ENCODE measurements around the gene LPAR5.
A peak's percentile ranks its signal among the peaks of the same experiment; 100 is the strongest.

LPAR5 gene

DNA sequence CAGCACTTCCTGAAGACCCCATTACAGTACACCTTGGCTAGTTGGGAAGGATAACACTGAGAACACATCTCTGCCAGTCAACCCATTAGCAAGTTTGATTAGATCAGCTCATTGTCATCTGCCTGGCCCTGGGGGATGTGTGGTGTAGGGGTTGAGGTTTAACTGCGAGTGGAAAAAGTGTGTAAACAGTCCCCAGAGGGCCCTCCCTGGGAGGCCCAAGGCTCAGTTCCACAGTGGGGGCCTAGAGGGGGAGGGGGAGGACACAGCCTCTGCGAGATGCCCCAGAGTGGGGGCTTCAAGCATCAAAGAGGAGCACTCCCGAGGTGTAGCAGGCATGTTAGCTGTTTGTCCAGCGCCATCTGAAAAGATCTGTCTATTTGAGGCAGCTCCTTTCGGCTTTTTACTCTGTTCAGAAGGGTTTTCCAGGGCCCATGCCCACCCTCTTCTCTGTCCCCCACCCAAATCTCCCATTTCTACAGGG lies 344 bp downstream of the LPAR5 start:
- no peak for DNase-seq

DNA sequence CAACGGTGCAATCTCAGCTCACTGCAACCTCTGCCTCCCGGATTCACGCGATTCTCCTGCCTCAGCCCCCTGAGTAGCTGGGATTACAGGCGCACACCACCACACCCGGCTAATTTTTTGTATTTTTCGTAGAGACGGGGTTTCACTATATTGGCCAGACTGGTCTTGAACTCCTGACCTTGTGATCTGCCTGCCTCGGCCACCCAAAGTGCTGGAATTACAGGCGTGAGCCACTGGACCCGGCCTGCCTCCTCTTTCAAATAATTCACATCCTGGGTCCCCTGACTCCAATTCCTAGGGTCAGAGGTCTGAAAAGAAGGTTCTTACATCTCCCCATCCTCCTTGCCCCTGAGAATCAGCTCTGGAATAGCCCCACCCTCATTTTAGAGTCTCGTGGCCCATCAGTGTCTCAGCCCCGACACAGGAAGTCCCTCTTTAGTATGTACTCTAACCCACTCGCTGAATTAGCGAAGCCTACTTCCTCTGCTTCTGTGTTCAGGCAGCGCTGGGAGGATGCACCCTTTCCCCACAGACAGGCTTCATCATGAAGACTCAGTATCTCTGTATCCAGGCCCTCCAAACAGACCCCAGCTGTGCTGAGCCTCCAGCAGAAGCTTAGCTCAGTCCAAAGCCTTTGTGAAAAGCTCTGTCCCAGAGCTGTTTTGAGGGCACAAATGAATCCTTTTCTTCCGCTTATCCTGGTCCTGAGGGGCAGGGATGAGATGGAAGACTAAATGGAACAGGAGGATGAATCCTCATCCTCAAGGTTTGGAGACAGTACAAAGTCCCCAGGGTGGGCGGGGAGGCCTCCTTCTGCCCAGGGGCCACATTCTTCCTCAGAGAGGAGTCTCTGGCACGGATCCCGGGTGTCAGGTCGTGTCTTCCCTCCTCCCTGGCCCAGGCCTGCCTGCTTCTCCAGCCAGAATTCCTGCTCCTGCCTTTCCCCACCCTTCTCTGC lies 3.5 kb downstream of the LPAR5 start:
- peak; percentile 60 for DNase-seq

DNA sequence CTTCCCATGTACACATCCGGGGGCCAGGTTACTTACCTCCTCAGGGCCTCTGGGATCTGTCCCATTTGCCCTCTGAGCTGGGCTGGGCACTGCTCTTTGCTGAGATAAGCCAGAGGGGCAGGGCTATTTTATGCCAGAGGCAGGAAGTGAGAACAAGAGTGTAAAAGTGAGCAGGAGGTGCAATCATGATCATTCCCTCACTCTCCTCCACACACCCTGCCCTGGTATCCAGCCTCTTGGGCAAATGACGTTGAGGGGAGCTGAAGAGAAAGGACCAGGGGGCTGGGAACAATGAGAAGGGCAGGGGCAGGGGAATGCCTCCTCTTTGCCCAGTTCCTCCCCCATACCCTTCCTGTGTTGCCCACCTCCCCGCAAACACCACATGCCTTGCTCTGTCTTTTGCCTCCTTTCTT lies 4.2 kb downstream of the LPAR5 start:
- DNase-seq, result no peak

DNA sequence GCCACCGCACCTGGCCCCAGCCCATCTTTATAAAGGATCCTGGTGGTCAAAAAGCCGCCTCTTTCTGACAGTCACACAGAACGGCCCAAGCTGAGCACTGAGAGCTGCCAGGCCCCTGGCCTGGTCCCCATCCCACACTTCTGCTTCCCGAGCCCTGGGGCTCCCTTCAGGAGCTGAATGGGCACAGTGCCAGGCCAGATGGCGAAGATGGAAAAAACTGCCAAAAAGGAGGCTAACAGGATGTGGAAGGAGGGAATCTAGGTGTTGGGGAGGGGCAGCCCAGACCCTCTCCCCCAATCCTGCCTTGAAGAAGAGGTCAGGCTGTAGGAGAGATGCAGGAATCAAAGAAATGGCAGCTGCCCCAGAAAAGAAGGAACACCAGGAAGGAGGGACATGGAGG lies 5.0 kb downstream of the LPAR5 start:
- no peak for DNase-seq

DNA sequence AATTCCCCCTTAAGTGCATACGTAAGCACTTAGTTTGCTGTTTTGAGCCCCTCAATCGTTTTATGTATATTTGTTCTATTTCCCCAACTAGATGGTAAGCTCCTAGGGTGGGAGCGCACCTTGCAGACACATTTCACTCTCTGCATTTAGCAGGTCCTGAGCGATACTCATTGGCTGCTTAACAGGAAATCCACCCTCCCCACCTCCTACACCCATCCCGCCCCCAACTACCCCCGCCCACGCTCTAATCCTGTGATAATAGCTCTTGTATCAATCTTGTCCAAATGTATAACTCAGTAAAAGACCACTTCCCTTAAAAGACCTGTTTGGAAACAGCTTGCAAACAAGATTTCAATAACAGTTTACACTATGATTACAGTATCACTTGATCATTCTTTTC lies 8.1 kb downstream of the LPAR5 start:
- peak; percentile 55 for DNase-seq

DNA sequence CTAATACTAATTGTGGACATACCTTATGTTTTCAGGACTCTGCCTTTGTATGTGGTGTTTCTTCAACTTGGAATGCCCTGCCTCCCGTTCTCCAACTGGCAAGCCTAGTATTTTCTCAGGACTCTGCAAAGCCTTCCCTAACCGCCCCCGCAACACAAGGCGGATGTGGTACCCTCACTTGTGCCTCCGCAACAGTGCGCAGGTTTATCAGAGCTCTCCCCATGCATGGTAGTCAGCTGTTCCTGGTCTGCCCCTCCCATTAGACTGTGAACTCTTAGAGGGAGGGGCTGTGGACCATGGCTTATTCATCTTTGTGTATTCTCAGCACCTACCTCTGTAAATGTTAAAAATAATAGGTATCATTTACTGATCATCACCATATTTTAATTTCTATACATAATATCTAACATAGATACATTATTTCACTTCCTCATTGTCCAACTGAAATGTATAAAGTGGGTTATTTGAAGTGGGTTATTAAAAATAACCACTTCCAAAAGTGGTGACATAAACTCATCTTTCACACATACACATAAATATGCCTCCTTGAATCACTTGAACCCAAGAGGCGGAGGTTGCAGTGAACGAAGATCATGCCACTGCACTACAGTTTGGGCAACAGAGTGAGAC lies 9.0 kb downstream of the LPAR5 start:
- DNase-seq, result no peak

DNA sequence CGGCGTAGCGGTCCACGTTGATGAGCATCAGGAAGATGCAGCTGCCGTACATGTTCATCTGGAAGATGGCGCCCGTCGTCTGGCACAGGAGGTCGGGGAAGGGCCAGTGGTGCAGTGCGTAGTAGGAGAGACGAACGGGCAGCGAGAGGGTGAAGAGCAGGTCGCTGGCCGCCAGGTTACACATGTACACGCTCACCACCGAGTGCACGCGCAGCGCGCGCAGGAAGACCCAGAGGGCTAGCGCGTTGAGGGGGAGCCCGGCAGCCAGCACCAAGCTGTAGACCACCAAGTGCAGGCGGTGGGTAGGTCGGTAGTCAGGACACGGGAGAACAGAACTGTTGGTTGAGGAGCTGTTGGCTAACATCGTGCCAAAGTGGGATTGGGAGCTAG lies 14.9 kb downstream of the LPAR5 start:
- no peak for DNase-seq

DNA sequence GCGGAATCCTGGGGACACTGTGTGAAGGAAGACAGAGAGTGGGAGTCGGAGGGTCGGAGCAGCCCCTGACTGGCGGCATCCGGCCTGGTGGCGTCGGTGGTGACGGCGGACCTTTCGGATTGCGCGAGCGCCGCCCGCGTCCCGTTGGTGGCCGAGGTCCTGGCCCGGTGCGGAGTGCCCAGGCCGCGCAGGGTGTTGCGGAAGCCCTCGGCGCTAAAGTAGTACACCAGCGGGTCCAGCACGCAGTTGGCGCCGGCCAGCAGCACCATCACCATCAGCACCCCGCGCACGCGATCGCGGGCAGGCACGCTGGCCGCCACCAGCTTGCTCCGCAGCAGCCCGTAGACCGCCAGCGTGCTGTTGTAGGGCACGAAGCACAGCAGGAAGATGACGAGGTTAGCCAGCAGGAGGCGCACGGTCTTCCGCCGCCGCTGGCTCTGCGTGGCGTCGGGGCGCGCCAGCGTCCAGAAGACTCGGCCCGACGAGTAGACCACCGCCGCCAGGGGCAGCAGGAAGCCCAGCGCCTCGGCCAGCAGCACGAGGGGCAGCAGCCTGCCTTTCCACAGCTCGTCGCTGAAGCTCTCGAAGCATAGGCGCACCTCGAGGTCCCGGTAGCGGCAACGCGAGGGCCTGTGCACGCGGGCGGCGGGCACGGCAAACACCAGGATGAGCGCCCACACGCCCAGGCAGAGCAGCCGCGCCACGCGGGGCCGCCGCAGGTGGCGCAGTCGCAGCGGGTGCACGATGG lies 15.4 kb downstream of the LPAR5 start:
- peak; percentile 41 for DNase-seq

DNA sequence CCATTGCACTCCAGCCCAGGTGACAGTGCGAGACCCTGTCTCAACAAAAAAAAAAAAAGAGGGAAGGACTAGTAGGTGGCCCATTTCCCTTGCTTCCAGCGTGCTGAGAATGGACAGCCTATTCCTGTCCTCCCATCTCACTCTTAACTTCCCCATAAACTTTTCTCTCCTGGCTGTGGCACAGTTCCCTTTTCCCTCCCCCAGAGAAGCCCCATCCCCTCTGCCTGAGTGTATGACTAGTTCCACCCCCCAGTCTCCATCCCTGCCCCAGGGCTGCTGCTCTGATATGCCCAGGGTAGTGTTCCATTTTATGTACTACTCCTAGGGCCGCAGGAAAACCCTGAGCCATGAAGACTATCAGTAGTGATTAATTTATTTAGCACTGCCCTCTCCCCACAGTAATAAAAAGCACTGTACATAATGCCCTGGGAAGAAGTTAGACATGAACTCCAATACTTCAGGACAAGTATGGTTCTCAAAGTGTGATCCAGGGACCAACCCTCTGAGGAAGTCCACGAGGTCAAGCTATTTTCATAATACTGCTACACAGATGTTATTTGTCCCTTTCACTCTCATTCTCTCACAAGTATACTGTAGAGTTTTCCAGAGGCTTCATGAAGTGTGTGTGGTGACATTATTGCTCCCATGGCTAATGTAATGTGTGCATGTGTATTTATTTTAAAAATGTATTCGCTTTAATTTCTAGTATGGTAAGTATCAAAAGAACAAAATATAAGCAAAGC lies 17.1 kb downstream of the LPAR5 start:
- no peak for DNase-seq

DNA sequence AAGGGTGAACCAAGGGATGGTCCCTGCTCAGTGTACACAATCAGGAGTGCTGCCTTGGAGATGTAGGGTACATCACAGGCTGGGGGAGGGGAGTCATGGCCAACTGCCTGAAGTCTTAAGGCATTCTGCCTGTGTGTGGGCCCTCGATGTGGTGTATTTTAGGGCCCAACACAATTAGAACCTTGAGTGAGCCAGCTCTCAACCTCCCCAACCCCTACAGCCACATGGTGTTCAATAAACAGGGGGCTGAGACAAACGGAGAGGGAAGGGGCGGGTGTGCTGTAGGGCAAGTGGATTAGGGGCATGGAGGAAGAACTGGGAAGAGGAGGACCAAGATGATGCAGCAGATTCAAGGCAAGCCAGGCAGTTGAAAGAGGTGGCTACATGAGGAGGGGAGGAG lies 20.0 kb downstream of the LPAR5 start:
- no peak for DNase-seq

DNA sequence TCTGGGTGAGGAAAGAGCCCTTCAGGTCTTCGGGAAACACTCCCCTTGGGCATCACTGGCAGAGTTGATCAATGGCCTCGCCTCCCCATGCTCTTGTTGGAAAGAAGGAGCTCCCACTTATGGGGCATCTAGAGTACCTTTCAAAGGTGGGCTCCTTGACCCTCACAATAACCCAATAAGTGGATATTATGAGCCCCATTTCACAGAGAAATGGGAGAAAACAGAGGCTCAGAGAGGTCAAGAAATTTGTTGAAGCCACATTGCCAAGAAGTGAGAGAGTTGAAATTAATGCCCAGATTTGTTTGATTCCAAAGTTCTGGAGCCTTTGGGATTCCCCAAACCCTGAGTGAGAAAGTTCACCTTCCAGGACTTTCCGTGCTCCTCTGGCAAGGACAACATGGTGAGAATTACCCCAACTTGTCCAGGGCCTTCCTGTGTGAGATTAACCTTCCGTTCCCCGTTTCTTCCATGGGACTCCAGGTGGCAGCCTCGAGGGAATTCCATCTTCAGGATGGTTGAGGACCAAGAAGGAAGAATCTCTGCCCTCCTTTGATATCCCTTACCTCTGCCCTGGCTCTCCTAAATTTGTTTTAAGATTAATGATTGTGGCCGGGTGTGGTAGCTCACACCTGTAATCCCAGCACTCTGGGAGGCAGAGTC lies 21.1 kb downstream of the LPAR5 start:
- DNase-seq, result no peak

DNA sequence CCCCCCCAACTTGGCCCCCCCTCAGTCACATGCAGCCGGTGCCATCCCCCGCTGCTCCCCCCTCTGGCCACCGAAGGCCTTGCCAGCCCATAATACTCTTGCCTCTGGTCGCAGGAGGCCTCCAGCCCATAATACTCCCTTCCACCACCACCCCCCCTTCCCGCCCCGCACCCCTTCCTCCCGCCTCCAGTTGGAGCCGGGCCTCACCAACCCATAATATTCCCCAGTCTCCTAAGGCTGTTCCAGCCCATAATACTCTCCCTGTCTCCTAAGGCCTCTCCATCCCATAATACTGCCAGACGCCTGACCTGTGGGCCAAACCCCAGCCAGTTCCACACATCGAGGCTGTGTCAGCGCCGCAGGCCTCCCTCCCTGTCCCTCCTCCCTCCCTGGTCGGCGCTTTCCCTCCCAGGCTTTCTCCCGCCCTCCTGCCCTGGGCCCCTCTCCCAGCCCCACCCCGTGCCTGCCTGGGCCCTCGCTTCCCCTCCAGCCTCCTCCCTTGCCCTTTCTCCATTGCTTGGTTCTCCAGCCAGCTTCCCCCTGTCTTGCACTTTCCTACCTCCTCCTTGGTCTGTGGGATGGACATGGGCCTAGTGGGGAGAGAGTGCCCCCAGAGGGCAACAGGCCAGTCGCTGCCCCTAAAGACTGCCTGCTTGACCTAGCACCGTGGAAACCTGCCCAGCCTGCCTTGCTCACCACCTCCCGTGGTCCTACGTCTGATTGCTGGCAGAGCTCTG lies 21.8 kb downstream of the LPAR5 start:
- DNase-seq, result peak; percentile 41

DNA sequence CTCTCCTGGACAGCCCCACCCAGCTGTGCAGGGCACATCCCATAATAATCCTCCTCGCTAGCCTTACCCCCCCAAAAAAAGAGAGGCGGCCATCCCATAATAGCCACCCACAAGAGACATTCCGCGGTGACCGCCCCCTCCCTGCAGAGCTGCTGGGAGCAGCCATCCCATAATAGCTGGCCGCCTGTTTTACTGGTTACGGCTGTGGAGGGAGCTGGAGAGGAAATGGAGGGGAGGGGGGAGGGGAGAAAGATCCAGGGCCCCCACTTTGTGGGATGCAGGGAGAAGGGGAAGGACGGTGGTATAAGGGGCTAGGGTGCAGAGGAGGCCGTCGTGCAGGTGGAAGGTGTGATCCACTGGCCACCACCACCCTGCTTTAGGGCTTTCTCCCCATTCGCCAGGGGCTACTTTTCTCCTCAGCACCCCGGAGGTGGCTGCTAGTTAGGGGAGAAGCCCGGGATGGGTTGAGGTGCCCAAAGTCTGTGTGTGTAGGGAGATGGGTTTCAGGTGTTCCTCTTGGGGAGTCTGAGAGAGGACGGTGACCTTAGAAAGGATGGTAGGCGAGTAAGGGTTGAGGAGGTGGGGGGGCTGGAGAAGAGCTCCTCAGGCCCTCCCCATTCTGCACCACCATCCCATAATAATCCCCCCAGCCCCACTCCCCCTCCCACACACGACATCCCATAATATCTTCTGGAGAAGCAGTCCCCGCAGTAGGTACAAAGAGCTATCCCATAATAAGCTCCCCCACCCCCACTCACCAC lies 22.6 kb downstream of the LPAR5 start:
- DNase-seq, result no peak

DNA sequence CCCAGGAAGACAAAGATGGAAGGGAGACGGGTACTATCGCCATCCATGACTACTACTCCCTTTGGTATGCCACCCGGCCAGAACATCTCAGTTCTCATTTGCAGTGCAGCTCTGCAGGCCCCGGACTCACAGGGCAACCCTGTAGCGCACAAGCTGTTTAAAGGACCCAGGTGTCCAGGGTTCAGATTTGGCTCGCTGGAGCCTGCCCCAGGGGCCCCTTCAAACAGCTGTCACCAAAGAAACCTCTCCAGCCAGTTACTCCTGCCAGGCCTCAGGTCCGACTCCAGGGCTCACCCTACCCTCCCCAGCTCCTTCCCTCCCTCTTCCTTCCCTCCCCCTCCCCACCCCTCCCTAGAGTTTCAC lies 23.1 kb downstream of the LPAR5 start:
- DNase-seq, result no peak

DNA sequence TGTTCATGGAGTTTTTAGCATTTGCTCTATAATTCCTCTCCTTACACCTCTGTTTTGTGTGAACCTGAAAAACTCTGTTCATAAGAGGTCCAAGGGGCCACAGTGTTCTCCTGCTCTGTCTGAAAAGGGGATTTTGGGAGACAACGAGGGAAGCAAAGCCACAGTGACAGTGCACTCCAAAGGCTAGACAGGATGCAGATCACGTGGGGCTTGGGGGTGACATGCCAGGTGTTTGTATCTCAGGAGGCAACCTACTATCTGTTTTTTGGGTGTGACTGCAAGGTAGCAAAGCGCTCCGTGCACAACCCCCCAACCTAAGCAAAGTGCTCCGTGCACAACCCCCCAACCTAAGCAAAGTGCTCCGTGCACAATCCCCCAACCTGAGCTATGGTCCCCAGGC lies 23.5 kb downstream of the LPAR5 start:
- peak; percentile 45 for DNase-seq

DNA sequence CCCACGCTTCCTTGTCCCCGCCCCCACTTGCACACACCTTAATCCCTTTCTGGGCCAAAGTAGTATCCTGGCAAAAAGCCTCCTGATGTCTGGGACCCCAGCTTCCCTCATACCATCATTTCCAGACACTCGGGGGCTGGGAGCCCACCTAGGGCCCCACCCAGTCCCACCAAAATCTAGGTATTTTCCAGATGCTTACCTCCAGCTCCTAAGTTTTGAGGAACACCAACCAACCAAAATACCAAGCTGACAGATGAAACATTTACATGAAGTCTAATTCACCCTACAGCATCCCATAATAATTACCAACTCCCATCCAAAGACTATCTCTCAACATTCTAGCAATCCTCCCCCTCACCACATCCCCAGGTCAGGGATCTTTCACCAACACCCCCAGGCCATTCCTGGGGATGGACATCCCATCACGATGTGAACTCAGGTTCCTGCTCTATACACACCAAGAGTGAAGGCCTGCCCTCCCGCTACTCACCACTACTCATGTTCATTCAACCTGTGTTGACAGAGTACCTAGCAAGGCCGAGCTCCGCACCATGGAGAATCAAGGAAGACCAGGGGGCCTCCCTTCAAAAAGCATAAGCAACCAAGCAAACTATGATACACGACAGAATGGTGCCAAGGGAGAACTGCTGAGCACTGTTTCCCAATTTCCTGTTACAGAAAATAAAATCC lies 27.0 kb downstream of the LPAR5 start:
- DNase-seq, result peak; percentile 36

DNA sequence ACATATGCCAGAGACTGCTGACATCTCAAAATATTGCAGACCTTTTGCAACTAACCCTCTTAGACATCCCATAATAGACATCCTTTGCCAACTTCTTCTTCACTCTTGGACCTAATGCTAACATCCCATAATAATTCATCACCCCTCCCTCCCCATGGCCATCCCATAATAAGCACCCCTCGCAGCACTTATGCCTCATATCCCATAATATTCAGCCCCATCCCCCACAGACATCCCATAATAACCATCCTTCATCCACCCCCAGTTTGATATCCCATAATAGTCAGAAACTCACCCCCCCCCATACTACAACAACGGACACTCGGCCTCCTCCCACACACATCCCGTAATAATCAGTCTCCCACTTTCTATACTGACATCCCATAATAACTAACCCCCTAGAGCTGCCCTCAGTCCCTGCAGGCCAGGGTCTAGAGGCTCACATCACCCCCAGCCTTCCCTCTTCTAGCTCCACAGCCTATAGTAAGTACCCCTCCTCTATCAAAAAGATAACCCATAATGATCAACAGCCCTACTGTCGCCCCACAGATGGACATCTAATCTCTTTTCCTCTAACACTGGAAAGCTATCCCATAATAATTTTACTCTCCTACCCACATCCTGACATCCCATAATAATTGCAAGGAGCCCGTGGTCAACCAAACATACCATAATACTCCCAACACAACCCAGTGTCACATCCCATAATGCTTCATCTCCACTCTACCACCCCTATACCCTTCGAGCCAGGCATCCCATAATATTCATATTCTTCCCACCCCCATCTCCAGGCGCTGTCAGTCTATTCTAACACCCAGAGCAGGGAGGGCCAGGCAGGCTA lies 27.8 kb downstream of the LPAR5 start:
- DNase-seq, result peak; percentile 79

DNA sequence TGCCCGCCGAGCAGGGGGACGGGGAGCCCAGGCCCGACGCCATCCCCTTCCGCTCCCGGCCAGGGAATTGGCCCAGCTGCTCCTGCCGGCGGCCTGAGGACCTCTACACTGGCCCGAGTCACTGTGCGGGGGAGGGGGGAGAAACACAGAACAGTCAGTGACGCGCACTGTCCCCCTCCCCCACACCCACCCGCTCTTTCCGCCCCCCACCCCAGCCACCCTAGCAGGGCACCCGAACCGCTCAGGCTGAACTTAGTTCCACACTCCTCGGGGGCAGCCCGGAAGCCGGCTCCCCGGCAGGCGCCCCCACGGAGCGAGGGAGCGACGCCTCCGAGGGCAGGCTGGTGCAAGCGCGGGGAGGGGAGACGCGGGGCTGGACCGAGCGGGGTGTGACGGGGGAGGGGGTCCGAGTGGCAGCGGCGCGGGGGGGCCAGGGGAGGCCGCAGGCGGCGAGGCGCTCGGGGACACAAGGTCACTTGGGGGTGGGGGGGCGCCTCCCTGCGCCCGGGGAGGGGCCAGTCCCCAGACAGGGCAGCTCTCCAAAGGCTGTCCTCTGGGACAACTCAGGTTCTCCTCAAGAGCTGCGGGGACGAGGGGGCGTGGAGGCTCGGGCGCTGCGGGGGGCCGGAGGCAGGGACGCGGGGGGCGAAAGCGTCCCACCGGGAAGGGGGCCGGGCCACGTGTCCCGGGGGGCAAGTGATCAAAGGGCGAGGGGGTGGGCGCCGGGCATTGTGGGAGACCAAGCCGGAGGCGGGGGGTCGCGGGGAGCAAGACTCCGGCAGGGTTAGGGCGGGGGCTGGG lies 29.2 kb downstream of the LPAR5 start:
- peak; percentile 57 for DNase-seq

All from central memory CD4-positive, alpha-beta T cell (primary cell).